Measurements from ENCODE around the gene DYNLT5. TPM values are rescaled to one million over a fixed set of nuclear protein-coding genes. Genes with fewer than 3 reads are reported as not detected.
A peak's percentile ranks its signal among the peaks of the same experiment; 100 is the strongest.

Gene DYNLT5
- total RNA-seq, 3 donors from 2014 or later = 0.32 to 1.0 (median 0.33) TPM

DNA sequence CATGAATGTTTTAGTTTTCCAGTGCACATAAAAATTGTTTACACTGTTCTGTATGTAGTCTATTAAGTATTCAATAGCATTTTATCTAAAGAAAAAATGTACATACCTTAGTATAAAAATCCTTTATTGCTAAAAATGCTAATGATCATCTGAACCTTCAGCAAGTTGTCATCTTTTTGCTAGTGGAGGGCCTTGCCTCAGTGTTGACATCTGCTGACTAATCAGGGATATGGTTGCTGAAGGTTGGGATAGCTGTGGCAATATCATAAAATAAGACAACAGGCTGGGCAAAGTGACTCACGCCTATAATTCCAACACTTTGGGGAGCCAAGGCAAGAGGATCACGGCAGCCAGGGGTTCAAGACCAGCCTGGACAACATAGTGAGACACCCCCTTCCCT lies 9.0 kb downstream of the DYNLT5 start:
- H3K4me3 ChIP-seq = no peak overlapping the region
- no peak for TF ChIP-seq POLR2AphosphoS5 (IDR thresholded peaks at IDR 0.05)
- no peak for TF ChIP-seq POLR2A (IDR thresholded peaks at IDR 0.05)
- TF ChIP-seq, protein P1, sequence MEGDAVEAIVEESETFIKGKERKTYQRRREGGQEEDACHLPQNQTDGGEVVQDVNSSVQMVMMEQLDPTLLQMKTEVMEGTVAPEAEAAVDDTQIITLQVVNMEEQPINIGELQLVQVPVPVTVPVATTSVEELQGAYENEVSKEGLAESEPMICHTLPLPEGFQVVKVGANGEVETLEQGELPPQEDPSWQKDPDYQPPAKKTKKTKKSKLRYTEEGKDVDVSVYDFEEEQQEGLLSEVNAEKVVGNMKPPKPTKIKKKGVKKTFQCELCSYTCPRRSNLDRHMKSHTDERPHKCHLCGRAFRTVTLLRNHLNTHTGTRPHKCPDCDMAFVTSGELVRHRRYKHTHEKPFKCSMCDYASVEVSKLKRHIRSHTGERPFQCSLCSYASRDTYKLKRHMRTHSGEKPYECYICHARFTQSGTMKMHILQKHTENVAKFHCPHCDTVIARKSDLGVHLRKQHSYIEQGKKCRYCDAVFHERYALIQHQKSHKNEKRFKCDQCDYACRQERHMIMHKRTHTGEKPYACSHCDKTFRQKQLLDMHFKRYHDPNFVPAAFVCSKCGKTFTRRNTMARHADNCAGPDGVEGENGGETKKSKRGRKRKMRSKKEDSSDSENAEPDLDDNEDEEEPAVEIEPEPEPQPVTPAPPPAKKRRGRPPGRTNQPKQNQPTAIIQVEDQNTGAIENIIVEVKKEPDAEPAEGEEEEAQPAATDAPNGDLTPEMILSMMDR (IDR thresholded peaks at IDR 0.05) = no peak
- H3K27me3 ChIP-seq = no peaks in the 10 kb centered on the region
- no peaks in the 10 kb centered on the region for H3K4me1 ChIP-seq
- no peak overlapping the region for H3K27ac ChIP-seq
- no peak for DNase-seq (ENCODE audit: low spot score in 2 of 2)
- intact Hi-C loops (cut with DNase I; ENCODE audit: low total_unique reads) = no loop called here
- H3K36me3 ChIP-seq = no peaks in the 10 kb centered on the region
- no peaks in the 10 kb centered on the region for H3K9me3 ChIP-seq

DNA sequence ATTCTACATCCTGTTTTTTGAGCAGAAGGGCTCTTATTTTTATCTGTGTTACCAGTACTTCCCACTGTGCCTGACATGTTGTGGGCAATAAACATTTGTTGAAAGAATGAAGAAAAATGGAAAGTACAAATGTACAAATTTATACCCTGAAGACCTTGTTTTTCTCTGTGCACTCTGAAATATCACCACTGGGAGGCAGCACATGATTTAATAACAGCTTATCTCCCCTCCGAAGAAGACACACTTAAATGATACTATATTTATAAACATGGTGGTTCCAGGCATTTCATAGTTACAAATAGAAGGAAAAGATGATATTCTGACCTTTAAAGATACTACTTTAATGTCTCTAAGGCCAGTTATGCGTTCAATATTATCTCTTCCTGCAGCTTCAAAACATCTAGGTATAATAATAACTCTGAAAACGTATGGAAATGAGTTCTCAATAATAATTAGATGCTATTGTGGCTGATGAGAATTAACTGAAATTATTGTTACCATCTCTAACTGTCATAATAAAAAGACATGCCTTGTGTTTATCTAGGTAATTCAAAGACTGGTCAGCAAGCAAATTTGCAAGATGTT lies 12.8 kb downstream of the DYNLT5 start:
- Histone ChIP-seq H3K4me1 (no peaks in the 10 kb centered on the region), H3K27ac (no peak overlapping the region), H3K9me3 (no peaks in the 10 kb centered on the region), H3K4me3 (no peak overlapping the region), H3K27me3 (no peaks in the 10 kb centered on the region), H3K36me3 (no peaks in the 10 kb centered on the region)
- DNase-seq (ENCODE audit: low spot score in 2 of 2) = no peak
- intact Hi-C loops (cut with DNase I; ENCODE audit: low total_unique reads) = no loop called here
- TF ChIP-seq, protein P1 (IDR thresholded peaks at IDR 0.05) = peak; percentile 18 to 75 (median 50)
- TF ChIP-seq POLR2AphosphoS5 (IDR thresholded peaks at IDR 0.05) = no peak

DNA sequence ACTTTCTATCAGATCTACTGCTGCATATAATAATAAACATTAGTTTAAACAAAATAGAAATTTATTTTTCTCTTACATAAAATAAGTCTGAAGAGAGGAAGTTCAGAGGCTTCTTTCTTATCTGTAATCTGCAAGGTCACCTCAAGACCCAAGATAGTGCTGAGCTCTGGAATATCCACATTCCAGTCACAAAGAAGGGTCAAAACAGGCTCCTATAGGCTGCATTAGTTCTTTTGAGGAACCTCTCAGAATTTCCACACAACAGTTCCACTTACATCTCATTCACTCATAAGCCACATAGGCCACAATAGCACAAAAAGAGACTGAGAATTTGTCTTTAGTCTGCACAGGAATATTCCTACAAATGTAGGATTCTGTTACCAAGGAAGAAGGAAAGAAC lies 15.4 kb downstream of the DYNLT5 start:
- no peaks in the 10 kb centered on the region for H3K9me3 ChIP-seq
- H3K36me3 ChIP-seq = no peaks in the 10 kb centered on the region
- TF ChIP-seq POLR2AphosphoS5 (IDR thresholded peaks at IDR 0.05) (no peak), POLR2A (IDR thresholded peaks at IDR 0.05) (no peak)
- TF ChIP-seq, protein P1 (IDR thresholded peaks at IDR 0.05) = no peak
- intact Hi-C loops (cut with DNase I; ENCODE audit: low total_unique reads) = no loop called here
- H3K4me1 ChIP-seq = no peaks in the 10 kb centered on the region
- no peaks in the 10 kb centered on the region for H3K27me3 ChIP-seq
- H3K27ac ChIP-seq = no peak overlapping the region
- H3K4me3 ChIP-seq = no peak overlapping the region
- DNase-seq (ENCODE audit: low spot score in 2 of 2) = no peak

DNA sequence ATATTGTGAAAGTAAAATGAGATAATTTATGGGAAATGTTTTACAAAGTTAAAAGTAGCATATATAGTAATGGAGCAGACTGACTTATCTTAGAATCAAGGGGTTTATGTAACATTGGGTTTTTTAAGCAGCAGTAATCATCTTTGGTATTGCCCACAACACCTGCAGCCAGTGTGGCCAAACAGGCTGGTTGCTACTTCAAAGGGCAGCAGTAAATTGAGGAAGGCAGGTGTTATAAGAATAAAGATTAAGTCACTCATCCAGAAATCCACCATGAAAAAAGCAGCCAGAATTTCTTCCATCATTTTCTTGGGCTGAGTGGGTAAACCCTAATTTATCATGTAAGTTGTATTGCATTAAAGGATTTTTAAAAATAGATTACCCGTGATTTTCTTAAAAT lies 16.7 kb downstream of the DYNLT5 start:
- TF ChIP-seq, protein P1 (IDR thresholded peaks at IDR 0.05) = no peak
- TF ChIP-seq POLR2AphosphoS5 (IDR thresholded peaks at IDR 0.05) (no peak), POLR2A (IDR thresholded peaks at IDR 0.05) (no peak)
- H3K9me3 ChIP-seq = no peaks in the 10 kb centered on the region
- H3K36me3 ChIP-seq = no peaks in the 10 kb centered on the region
- no peak for DNase-seq (ENCODE audit: low spot score in 2 of 2)
- no peak overlapping the region for H3K27ac ChIP-seq
- H3K27me3 ChIP-seq = no peaks in the 10 kb centered on the region
- no peaks in the 10 kb centered on the region for H3K4me1 ChIP-seq
- intact Hi-C loops (cut with DNase I; ENCODE audit: low total_unique reads) = no loop called here
- no peak overlapping the region for H3K4me3 ChIP-seq

DNA sequence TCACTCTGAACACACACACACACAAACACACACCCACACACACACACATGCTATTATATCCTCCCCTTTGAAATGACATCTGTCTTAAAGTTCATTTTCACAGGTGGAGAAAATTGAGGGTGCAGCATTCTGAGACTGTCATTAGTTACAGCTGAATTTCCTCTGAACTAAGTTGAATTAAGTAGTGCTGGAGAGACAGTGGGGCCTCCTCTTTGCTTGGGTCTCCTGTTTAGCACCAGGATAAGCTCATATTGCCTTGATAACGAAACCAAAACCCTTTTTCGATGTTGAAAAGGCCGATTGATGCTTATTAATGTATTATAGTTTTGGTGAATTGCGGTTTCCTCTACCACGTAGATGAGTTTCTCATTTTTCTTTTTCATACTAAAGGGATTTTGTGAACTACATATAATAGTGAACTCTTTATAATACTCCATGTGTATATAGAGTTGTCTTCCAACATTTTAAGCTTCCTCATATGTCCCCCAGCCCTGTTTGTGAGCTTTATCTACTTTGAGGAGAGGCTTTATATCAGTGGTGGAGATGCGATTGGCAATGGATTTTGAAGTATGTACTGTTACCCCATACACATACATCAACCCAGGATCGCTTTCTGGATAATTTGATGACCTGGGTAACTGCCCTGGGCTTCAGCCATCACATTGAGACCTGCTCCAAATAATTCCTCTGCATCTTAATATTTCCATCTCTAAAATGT lies 17.4 kb downstream of the DYNLT5 start:
- Histone ChIP-seq H3K4me1 (no peaks in the 10 kb centered on the region), H3K27me3 (no peaks in the 10 kb centered on the region), H3K4me3 (no peak overlapping the region), H3K36me3 (no peaks in the 10 kb centered on the region), H3K27ac (no peak overlapping the region), H3K9me3 (no peaks in the 10 kb centered on the region)
- TF ChIP-seq POLR2AphosphoS5 (IDR thresholded peaks at IDR 0.05) = no peak
- no peak for TF ChIP-seq POLR2A (IDR thresholded peaks at IDR 0.05)
- TF ChIP-seq, protein P1 (IDR thresholded peaks at IDR 0.05) = no peak
- intact Hi-C loops (cut with DNase I; ENCODE audit: low total_unique reads) = no loop called here
- no peak for DNase-seq (ENCODE audit: low spot score in 2 of 2)

Measured in breast epithelium (tissue), 4 donors.